ENCODE results near the gene MREG. TPM values are rescaled to one million over a fixed set of nuclear protein-coding genes. Genes with fewer than 3 reads are reported as not detected.
"Not testable (repeated sequence)": the region's sequence is repeated elsewhere in the genome, so short reads cannot be mapped to it uniquely, and the experiment has no call there.

The MREG gene
- total RNA-seq, 1 donor from 2014 or later, result 9.1 TPM

DNA sequence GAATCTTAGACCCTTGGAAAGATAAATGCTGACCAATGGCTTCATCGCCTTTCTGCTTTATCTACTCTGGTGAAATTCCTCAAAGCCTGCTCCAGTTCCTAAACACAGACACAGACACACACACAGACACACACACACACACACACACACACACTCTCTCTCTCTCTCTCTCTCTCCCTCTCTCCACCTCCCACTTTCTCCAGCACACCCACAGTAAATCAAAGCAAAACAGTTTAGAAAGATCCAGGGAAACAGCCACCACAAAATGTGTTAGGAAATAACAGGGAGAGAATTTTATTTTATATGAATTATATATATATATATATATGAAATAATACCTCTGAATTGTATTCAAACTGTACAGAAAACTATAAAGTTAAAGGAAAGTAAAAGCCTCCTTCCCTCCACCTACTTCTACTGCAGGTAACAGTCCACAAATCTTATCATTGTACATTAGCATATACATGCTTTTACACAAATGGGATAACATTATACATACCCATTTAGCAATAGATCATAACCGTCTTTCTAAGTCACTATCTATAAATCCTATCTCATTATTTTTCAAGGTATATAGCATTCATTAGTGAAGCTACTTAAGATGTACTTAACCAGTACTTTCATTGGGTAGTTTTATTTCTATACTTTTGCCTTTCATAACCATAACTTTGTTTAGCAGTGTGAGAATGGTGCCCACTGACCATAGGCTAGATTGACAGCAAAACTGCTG is 38.5 kb downstream of the MREG start:
- peaks cover 3% of the 10 kb centered on the region for H3K9me3 Mint-ChIP-seq
- no peak for DNase-seq (ENCODE audit: low read depth, low spot score)
- H3K4me3 Mint-ChIP-seq, result no peak overlapping the region
- peaks cover 6% of the 10 kb centered on the region for H3K4me1 Mint-ChIP-seq
- peaks cover 15% of the 10 kb centered on the region for H3K36me3 Mint-ChIP-seq (ENCODE audit: low read depth)
- H3K27ac Mint-ChIP-seq (ENCODE audit: unreplicated experiment), result no peak overlapping the region
- H3K27me3 Mint-ChIP-seq (ENCODE audit: low read depth), result no peaks in the 10 kb centered on the region
- TF ChIP-seq, protein P1, sequence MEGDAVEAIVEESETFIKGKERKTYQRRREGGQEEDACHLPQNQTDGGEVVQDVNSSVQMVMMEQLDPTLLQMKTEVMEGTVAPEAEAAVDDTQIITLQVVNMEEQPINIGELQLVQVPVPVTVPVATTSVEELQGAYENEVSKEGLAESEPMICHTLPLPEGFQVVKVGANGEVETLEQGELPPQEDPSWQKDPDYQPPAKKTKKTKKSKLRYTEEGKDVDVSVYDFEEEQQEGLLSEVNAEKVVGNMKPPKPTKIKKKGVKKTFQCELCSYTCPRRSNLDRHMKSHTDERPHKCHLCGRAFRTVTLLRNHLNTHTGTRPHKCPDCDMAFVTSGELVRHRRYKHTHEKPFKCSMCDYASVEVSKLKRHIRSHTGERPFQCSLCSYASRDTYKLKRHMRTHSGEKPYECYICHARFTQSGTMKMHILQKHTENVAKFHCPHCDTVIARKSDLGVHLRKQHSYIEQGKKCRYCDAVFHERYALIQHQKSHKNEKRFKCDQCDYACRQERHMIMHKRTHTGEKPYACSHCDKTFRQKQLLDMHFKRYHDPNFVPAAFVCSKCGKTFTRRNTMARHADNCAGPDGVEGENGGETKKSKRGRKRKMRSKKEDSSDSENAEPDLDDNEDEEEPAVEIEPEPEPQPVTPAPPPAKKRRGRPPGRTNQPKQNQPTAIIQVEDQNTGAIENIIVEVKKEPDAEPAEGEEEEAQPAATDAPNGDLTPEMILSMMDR (conservative IDR thresholded peaks at IDR 0.05), result no peak

DNA sequence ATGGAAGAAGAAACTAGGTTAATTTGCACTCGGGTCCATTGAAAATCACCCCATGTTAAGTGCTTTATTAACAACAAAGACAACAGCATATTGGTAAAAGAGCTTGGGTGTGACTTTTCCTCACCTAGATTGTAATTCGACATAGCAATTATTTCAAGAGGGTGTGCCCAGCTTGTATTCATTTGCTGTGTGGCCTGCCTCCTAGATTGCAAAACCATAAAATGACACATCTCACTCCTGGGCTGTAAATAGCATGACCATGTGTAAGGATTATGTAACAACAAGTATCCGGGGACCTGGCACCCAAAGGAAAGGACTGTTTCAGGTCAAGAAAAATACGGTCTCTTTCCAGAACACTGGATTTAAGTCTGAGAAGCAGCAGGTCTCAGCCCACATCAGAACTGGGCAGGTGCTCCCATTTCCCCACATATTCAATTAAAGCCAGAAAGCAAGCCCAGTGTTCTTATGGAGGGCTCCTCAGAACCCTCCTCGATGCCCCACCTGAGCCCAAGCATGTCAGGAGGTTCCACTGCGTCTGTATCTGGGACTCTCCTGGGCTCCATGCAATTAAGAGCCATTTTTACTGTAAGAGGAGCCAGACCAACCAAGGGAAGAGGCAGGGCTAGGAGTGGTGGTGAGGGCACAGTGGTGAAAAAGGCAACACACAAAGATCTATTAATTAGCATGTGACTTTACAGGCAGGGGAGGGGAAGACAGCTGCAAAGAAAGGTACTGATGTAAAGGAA is 39.2 kb downstream of the MREG start:
- peaks cover 3% of the 10 kb centered on the region for H3K9me3 Mint-ChIP-seq
- no peak overlapping the region for H3K27ac Mint-ChIP-seq (ENCODE audit: unreplicated experiment)
- H3K4me3 Mint-ChIP-seq, result no peak overlapping the region
- TF ChIP-seq, protein P1 (conservative IDR thresholded peaks at IDR 0.05), result no peak
- H3K4me1 Mint-ChIP-seq, result peaks cover 6% of the 10 kb centered on the region
- no peaks in the 10 kb centered on the region for H3K27me3 Mint-ChIP-seq (ENCODE audit: low read depth)
- H3K36me3 Mint-ChIP-seq (ENCODE audit: low read depth), result peaks cover 15% of the 10 kb centered on the region
- DNase-seq (ENCODE audit: low read depth, low spot score), result no peak

DNA sequence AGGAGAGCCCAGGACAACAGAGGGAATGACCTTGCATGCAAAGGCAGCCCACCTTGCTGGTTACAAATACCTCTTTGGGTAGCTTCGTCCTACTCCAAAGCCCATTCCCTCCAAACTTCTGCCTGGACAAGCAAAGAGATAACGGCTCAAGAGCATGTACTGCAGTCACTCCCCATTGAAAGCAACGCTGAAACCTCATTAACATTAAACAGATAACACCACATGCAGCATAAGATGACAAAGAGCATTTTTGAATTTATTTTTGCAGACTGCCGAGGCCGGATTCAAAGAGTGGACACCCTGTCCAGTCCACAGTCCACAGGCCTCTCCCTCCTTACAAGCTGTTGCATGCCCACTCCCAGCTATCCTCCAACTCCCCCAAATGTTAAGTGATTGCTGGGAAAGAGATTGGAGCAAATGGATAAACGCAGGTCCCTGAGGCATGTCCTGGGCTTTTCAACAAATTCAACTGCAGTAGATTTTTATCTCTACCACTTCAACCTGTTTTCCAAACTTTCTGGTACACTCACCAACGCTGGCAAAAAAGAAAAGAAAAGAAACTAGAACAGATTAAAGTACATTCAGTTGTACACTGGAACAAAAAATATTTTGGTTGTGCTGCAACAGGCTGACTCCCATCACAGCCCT is 40.1 kb downstream of the MREG start:
- Mint-ChIP-seq H3K4me3 (no peak overlapping the region), H3K36me3 (ENCODE audit: low read depth) (peaks cover 12% of the 10 kb centered on the region), H3K4me1 (peaks cover 6% of the 10 kb centered on the region), H3K27ac (ENCODE audit: unreplicated experiment) (no peak overlapping the region), H3K9me3 (peaks cover 3% of the 10 kb centered on the region), H3K27me3 (ENCODE audit: low read depth) (no peaks in the 10 kb centered on the region)
- TF ChIP-seq, protein P1 (conservative IDR thresholded peaks at IDR 0.05), result no peak
- DNase-seq (ENCODE audit: low read depth, low spot score), result no peak

DNA sequence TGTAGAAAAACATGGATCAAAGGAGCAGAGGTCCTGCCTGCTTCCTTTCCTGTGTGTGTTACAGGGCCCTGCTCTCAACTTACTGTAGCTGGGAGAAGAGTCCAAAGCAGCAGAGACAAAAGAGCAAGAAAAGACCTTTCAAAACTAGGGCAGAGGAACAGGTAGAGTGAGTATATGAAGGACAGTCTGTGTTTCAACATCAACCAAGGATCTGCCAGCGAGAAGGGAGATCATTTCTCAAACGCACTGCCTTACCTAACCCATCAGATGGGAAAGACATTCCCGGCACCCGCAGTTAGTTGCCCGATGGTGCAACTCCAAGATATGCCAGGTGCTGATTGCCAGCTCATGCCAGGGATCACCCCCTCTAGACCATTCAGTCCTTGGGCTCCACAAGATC is 41.7 kb downstream of the MREG start:
- Mint-ChIP-seq H3K27me3 (ENCODE audit: low read depth) (no peaks in the 10 kb centered on the region), H3K4me1 (peaks cover 6% of the 10 kb centered on the region), H3K36me3 (ENCODE audit: low read depth) (peaks cover 3% of the 10 kb centered on the region), H3K9me3 (peaks cover 3% of the 10 kb centered on the region), H3K27ac (ENCODE audit: unreplicated experiment) (no peak overlapping the region), H3K4me3 (no peak overlapping the region)
- no peak for DNase-seq (ENCODE audit: low read depth, low spot score)
- TF ChIP-seq, protein P1 (conservative IDR thresholded peaks at IDR 0.05), result no peak

DNA sequence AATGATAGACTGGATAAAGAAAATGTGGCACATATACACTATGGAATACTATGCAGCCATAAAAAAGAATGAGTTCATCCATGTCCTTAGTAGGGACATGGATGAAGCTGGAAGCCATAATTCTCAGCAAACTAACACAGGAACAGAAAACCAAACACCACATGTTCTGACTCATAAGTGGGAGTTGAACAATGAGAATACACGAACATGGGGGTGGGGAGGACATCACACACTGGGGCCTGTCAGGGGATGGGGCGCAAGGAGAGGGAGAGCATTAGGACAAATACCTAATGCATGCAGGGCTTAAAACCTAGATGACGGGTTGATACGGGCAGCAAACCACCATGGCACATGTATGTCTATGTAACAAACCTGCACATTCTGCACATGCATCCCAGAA is 42.5 kb downstream of the MREG start:
- H3K27me3 Mint-ChIP-seq (ENCODE audit: low read depth); DNase-seq (ENCODE audit: low read depth, low spot score); H3K27ac Mint-ChIP-seq (ENCODE audit: unreplicated experiment); H3K36me3 Mint-ChIP-seq (ENCODE audit: low read depth); H3K4me1 Mint-ChIP-seq; H3K9me3 Mint-ChIP-seq; H3K4me3 Mint-ChIP-seq: not testable (repeated sequence)

Measured in neural crest cell (in vitro differentiated cells).